GM21619 (cell line): ENCODE measurements around the gene MRTFA.
A peak's percentile ranks its signal among the peaks of the same experiment; 100 is the strongest.
"Not testable (repeated sequence)": the region's sequence is repeated elsewhere in the genome, so short reads cannot be mapped to it uniquely, and the experiment has no call there.

Experiments used
- ATAC-seq: cut with Tn5 transposase; IDR thresholded peaks from one replicate; pipeline ENCODE4 v1.9.1; 2021; ENCODE audit not compliant: unreplicated experiment

MRTFA gene

DNA sequence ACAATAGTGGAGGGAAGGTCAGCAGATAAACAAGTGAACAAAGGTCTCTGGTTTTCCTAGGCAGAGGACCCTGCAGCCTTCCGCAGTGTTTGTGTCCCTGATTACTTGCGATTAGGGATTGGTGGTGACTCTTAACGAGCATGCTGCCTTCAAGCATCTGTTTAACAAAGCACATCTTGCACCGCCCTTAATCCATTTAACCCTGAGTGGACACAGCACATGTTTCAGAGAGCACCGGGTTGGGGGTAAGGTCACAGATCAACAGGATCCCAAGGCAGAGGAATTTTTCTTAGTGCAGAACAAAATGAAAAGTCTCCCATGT lies 136.1 kb downstream of the MRTFA start:
- not testable (repeated sequence) for ATAC-seq

DNA sequence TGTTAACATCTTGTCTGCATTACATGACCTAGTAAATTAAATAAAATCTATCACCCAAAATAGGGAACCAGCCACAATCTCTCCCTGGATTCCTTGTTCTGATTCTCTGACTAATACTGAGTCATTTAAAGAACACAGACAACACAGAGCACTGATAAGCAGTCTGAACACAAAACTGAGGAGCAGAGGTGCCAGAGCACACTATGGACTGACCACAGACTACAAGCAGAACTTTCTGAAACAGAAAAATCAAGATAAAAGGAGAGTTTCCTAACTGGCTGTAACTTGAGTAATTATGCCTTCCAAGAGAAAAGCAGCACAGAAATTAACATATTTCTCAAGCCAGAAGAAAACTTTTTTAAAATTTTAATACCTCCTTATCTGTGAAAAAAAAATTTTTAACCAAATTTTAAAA lies 137.3 kb downstream of the MRTFA start:
- ATAC-seq, result no peak

DNA sequence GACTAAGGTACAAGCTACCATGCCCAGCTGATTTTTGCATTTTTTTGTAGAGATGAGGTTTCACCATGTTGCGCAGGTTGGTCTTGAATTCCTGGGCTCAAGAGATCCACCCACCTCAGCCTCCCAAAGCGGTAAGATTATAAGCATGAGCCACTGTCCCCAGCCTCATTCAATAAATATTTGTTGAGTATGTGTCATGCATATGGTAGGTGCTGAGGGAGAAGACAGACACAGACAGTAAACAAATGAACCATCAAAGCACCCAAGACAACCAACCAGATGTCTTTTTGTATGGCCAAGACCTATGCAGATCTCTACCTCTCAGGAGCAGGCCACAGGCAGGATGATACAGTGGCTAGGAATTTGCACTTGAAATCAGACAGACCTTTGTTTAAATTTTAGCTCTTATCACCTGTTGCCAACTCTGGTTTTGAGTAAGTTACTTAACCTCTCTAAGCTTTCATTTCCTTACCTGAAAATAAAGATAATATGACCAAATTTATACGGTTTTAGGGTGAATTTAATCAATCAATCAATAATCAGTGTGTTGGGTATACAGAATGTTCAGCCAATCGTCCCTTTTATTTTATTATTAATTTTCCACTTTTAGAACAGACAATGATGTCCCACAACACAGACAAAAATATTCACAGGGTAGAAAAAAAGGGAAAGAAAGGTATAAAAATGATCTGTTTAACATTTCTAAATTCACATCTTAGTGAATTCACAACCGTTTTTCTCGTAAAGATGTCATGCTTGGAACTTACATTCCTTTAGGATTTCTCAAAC lies 137.9 kb downstream of the MRTFA start:
- no peak for ATAC-seq

DNA sequence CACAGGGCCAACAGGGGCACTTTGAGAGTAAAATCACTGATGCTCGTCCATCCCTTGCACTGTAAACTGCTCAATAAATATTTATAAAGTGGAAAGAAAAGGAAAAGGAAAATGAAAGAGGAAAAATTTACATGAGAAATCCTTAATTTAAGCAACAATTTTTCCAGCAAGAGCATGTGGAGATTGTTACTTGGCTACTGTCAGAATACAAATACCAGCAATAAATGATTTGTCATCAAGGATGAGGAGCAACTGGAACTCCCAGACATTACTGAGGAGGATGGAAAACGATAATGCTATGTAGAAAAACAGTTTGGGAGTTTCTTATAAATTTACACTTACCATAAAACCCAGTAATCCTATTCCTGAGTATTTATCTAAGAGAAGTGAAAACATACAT lies 143.1 kb downstream of the MRTFA start:
- ATAC-seq, result no peak

DNA sequence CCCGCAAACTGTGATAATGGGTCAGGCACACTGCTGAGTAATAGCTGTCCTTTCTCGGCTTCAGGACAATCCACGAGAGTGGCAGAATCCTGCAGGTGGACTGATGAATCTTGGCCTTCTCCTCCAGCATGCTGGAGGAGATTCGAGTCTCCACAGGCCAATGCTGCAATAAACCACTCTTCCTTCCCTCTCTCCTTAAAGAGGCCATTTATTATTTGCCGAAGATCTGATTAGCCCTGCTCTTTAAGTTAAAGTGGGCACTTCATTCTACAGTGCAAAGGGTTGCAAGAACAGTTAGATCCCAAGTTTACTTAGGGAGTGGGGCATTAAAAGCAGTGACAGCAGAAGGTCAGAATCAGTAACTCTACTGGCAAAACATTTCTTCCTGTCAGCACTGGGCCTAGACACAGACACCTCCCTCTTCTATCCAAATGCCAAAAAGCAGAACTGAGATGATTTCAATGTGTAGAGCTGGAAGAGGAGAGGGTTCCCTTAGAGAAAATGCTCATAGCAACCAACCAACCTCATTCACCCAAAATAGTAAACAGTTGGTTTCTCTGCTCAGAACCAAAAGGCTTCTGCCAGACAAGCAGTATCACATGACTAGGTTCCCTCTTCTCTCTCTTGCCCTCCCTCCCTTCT lies 144.4 kb downstream of the MRTFA start:
- peak; percentile 90 for ATAC-seq

DNA sequence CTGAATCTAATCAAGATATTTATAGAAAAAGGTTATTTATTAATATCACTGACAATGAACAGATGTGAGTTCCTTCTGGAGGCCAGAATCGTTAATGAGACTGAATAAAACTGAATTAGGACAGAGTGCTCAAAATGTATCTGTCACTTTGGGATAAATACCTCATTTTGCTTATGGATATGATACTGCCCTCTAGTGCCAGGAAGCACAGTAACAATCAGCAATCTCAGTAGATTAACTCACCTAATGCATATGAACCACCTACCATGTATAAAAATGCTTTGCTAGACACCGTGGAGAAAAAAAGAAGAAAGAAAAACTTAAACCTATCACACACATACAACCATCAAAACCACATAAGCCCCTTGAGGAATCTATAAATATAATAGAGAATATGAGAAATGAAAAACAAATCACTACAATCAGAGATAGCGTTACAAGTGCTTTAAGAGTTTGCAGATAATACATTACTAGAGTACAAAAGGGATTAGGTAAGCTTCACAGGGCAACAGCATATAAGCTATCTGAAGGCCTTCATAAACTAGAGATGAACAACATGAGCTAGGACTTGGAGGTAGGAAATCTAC lies 148.8 kb downstream of the MRTFA start:
- no peak for ATAC-seq

DNA sequence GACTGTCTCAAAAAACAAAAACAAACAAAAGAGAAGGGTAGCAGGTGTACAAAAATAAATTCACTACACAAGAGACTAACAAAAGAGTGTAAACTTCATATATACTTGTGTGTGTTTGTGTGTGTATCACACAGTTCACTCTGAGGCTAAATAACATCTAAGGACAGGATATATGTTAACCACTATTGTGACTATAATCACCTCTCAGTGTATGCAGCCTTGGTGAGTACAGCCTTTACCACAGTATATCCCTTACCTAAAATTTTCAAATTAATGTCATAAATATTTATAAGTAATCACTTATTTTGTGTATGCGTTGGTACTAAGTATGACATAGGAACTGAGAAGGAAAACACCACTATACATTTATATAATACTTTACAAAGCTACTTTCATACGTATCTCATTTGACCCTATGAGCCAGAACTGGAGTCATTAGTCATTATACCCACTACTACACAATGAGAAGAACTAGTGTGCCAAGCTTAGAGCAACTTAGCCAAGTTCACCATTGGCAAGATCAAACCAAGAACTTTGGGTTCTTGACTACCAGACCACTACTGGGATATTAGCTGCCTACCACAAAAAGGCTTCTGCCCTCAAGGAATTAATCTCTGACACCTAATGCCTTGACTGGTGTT lies 149.4 kb downstream of the MRTFA start:
- ATAC-seq, result no peak

DNA sequence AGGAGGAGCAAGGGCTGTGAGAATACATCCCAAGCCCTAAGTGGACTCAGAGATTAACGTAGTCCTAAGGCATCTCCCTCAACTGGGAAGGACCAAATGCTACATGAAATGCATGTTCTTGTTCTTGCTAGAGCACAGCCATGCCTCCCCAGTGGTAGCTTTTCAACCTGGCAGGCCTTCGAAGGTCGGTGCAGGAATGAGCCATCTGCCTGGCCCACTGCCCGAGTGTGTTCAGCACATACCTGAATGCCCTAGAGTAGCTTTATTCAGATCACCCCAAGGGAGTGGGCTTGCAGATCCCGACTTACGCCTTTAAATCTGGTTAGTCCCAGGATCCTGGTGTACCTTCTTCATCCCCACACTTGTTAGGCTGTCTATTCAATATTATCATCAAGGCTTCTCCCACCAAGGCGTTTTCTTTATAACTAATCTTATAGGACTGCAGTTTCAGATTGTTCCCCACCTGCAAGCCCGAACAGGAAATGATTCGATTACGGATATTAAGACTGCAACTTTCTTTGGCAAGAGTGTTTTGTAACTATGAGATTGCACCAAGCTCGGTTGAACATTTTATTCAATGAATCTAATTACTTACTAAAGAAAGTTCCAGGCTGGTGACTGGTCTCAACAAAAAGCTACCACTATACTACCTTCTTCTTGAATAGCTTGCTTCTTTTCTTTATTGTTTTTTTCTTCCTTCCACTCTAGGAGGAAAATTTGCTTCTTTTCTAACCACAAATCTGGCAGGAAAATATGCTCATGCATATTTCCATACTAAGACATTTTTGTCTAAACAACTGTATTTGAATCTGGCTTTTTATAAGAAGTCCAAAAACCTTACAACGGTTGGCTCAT lies 150.5 kb downstream of the MRTFA start:
- no peak for ATAC-seq

DNA sequence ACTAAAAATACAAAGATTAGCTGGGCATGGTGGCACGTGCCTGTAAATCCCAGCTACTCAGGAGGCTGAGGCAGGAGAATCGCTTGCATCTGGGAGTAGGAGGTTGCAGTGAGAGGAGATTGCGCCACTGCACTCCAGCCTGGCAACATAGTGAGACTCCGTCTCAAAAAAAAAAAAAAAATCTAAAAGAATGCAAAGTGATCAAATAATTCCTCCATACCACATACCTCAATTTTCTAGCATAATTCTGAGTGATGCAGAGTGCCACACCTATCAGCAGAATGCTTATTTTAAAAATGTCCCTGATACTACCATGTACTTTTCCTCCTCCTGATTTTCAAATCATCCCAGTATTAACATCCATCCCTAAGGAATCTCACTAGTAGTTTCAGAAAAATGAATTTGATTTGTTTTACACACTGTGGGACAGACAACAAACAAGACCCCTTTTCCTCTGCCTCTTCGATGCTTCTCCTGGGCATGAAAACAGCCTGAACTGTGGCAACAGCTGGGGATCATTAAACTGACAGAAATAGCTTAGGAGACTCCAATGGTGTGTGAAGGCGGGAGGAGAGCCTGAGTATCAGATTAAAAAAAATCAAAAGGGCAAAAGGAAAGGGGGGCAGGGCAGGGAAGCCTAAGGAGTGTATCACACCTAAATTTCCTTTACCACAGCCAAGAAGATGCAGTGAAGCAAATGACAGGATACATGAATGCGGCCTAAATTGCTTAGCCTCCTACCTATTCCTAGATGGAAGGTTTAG lies 151.4 kb downstream of the MRTFA start:
- ATAC-seq, result no peak

DNA sequence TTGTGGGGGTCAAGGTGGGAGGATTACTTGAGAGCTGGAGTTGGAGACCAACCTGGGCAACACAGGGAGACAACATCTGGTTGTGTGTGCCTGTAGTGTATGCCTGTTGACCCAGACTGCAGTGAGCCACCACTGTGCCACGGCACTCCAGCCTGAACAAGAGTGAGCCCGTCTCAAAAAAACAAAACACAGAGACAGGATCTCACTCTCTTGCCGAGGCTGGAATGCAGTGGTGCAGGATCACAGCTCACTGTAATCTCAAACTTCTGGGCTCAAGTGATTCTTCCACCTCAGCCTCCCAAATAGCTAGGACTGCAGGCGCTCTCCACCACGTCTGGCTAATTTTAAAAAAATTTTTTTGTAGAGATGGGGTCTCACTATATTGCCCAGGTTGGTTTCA lies 153.6 kb downstream of the MRTFA start:
- no peak for ATAC-seq

DNA sequence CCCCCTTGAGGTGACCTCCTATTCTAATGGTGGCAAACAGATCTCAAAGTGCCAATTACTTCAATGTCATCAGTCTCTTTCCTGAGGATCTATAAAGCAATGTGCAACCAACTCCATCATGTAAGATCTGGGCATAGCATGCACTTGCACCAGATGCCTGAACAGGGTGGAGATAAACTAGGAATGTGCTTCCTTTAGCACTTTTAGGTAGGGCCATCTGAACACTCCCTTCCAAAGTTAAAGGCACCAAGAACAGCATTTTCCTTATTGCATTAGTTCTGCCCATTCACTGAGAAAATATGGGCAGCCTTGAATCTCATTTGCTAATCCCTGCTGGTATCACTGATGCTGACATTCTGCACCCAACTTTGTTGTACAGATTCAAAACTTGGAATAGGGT lies 154.1 kb downstream of the MRTFA start:
- no peak for ATAC-seq

DNA sequence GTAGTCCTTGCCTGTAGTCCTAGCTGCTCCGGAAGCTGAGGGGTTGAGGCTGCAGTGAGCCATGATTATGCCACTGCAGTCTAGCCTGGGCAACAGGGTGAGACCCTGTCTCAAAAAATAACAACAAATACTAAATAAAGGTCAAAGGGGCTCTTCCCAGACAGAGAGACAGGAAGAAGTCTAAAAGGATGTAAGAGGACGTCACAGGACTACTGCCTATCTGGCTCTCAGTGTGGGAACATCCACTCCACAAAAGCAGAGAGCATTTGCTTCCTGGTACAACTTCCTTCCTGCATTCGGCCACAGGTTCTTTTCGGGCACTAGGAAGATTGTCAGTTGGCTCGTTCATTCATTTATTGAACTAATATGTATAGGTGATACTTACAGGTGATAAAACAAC lies 155.5 kb downstream of the MRTFA start:
- no peak for ATAC-seq

DNA sequence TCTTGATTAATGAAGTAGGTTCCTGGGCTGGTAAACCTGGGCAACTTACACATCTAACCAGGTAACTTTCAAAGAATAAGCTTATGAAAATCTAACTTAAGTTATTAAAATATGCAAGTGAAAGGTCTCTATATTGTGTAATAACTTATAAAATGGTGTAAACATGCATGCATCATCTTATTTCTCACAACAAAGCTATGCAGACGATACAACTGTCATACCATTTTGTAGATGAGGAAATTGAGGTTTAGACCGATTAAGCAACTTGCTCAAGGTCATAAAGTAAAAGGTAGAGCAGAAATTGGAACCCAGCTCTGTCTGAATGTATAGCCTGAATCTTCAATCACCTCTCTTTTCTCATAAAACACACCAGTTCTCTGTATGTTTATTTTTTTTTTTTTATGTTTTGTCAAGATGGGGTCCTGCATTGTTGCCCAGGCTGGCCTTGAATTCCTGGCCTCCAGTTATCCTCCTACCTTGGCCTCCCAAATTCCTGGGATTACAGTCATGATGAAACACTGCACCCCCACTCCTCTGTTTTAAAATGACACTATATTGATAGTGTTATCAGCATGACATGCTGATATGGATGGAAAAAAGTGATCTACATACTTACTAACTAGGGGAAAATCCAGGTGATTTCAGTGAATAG lies 156.5 kb downstream of the MRTFA start:
- no peak for ATAC-seq

DNA sequence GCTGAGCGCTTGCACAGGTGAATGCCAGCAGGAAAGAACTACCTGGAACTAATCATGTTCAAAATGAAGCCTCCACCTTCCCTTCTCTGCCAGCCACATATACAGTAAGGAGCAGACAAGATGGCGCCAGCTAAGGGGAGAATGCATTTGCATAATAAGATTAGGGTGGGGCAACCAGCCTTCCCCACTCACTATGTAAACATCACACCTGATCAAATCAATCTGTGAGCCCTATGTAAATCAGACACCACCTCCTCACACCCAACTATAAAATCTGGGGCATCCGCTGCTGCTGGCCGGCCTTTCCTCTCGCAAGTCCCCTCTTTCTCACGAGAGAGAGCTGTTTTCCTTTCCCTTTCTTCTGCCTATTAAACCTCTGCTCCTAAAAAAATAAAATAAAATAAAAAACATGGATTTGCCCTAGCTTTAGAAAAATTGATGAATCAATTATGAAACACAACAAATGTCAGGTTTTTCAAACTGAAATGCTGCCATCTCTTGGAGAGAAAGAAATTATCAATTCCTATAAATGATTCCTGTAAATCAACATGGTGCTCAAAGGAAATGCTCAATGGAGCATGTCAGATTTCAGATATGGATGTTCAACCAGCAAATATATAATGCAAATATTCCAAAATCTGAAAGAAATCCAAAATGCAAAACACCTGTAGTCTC lies 157.3 kb downstream of the MRTFA start:
- ATAC-seq, result no peak

DNA sequence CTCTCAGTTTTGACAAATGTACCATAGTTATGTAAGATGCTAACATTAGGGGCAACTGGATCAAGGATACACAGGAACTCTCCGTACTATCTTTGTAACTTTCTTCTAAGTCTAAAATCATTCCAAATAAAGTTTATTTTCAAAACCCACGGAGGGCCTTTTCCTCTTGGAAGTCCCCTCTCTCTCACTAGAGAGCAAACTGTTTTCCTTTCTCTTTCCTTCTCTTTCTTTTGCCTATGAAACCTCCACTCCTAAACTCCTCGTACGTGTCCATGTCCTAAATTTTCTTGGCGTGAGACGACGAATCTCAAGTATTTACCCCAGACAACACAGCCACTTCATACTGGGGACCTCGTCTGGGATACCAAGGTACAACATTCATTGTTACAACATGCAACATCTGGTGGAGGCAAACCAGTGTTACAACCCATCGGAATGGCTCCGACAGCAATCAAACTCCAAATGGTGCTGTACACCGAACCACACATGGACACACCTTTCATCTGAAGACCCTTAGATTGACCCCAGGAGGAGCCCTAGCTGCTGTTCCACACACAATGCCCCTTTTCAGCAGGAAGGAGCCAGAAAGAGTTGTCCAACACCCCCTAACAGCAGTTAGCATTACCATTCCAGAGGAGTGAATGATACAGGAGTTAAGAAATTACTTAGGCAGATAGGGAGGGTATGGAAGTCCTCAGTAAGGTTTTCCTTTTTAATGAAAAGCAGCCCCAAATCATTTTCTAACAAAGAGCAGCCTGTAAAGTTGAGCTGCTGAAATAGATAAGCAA lies 158.0 kb downstream of the MRTFA start:
- ATAC-seq, result no peak

DNA sequence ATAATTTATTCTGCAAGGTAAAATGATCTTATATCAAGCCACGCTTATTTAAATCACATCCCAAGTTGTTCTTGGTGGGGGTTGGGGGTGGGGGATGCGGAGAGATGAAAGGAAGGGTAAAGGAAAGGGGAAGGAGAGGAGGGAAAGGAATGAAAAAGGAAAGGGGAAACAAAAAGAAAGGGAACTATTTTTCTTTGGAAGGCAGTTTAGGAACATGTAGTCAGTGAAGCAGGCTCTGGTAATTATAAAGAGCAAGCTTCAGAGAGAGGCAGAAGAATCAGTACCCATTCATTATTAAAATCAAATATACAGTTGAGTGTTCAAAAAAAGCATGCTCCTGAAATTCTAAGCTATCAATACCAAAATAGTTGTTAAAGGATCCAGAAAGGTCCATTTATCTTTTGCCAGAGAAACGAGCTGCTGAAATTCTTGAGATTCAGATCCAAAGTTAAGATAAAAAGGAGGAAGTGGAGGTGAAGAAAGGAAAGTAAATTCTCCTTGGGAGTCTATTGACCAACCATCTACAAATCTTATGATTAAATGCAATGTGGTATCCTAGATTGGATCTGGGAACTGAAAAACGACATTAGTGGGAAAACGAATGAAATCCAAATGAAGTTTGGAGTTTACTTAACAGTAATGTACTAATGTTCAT lies 158.7 kb downstream of the MRTFA start:
- ATAC-seq, result no peak

DNA sequence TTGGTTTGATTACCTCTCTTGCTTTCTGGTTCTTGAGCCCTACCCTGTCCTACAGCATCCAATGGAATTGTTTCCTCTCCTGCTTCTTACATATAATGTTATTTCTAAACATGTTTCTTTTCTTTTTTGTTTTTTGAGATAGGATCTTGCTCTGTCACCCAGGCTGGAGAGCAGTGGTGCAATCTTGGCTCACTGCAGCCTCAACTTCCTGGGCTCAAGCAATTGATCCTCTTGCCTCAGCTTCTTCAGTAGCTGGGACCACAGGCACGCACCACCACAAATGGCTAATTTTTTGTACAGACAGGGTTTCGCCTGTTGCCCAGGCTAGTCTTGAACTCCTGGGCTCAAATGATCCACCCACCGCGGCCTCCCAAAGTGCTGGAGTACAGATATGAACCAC lies 160.2 kb downstream of the MRTFA start:
- ATAC-seq, result no peak

DNA sequence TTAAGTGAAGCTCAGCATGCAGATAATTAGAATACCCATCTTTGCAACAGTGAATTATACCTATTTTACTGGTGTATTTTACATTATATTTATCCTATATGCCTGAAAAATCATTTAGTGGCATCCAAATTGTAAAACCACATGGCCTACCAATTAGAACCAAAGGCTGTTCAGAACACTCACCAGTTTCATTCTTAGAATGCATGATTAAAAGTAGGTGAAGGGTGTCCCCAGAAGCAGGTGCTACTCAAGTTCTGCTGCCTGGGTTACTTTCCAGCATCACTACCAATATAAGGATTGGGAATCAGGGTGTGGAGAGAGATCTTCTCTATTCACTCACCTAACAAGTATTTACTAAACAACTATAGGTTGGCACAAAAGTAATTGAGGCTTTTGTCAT lies 162.8 kb downstream of the MRTFA start:
- ATAC-seq, result no peak
